SK-MEL-5 (cell line): ENCODE data around the gene MTHFD2. TPM values are rescaled to one million over a fixed set of nuclear protein-coding genes. Genes with fewer than 3 reads are reported as not detected.
"Not testable (repeated sequence)": the region's sequence is repeated elsewhere in the genome, so short reads cannot be mapped to it uniquely, and the experiment has no call there.

Experiments used
- DNase-seq: peaks from one replicate; pipeline ENCODE4 v3.0.0-alpha.2; 2016; ENCODE audit warnings: low read depth, low spot score
- in situ Hi-C: cut with HindIII; loops from 2 replicates; pipeline ENCODE4 v1.10.0; 2016; ENCODE audit warnings: low sequenced_read_pairs, high pct_unique_total_duplicates, low pct_unique_long_range_greater_than_20kb
- polyA plus RNA-seq, 2 experiments: library from polyadenylated mRNA; depleted of rRNA; stranded (reverse); fragments of >200 nt; gene quantifications; 2 replicates each; pipeline ENCODE4 v1.2.3, GENCODE V29; 2015
- total RNA-seq: library from RNA; depleted of rRNA; stranded (reverse); fragments of >200 nt; shearing (Covaris generic); gene quantifications from 2 replicates; pipeline ENCODE4 v1.2.3, GENCODE V29; 2014; rRNA removed

MTHFD2 gene
- 319 and 361 TPM in 2 replicates for total RNA-seq
- 242 and 338 TPM in 2 replicates for polyA plus RNA-seq (2015; cell fraction: cytosol; rRNA removed)
- 145 and 167 TPM in 2 replicates for polyA plus RNA-seq (2015; cell fraction: nucleus; rRNA removed)

- in situ Hi-C loops: no loop called here
Measured at GRCh38 chr2:74198461-74199274, at the start of gene MTHFD2. MTHFD2 (plus strand) TSS chr2:74198615; CDS start chr2:74198642, 27 bp downstream.

GRCh38 chr2:74149247-74149525, 49.2 kb upstream of the MTHFD2 start:
- DNase-seq: no peak
- in situ Hi-C loops: no loop called here

More at GRCh38 chr2:74198461-74199274, at the start of gene MTHFD2:
- peak; percentile 100 for DNase-seq

GRCh38 chr2:74149570-74150319, 48.7 kb upstream of the MTHFD2 start:
- in situ Hi-C loops: no loop called here
- DNase-seq: no peak

- no peak for DNase-seq
- in situ Hi-C loops: no loop called here
Measured at GRCh38 chr2:74152954-74153353, 45.5 kb upstream of the MTHFD2 start.

- no peak for DNase-seq
- in situ Hi-C loops: no loop called here
Measured at GRCh38 chr2:74155830-74156229, 42.6 kb upstream of the MTHFD2 start.

GRCh38 chr2:74162951-74163350, 35.5 kb upstream of the MTHFD2 start:
- in situ Hi-C loops: no loop called here
- no peak for DNase-seq

- in situ Hi-C loops: no loop called here
- no peak for DNase-seq
Measured at GRCh38 chr2:74164761-74165160, 33.7 kb upstream of the MTHFD2 start.

- in situ Hi-C loops: no loop called here
- DNase-seq: no peak
Measured at GRCh38 chr2:74168739-74169138, 29.7 kb upstream of the MTHFD2 start.

- in situ Hi-C loops: no loop called here
- no peak for DNase-seq
Measured at GRCh38 chr2:74174909-74175308, 23.5 kb upstream of the MTHFD2 start.

- in situ Hi-C loops: no loop called here
- no peak for DNase-seq
Measured at GRCh38 chr2:74177696-74178095, 20.7 kb upstream of the MTHFD2 start.

GRCh38 chr2:74178211-74179062, 20.0 kb upstream of the MTHFD2 start, which contains the start of gene MOB1A:
MOB1A (minus strand) TSS chr2:74178879; CDS start chr2:74178674, 205 bp downstream.
- in situ Hi-C loops: no loop called here
- DNase-seq: peak; percentile 99

- in situ Hi-C loops: no loop called here
- DNase-seq: no peak
Measured at GRCh38 chr2:74179063-74179865, 19.2 kb upstream of the MTHFD2 start.

GRCh38 chr2:74181739-74182138, 16.7 kb upstream of the MTHFD2 start:
- no peak for DNase-seq
- in situ Hi-C loops: no loop called here

GRCh38 chr2:74183878-74184277, 14.5 kb upstream of the MTHFD2 start:
- no peak for DNase-seq
- in situ Hi-C loops: no loop called here

GRCh38 chr2:74186038-74186437, 12.4 kb upstream of the MTHFD2 start:
- in situ Hi-C loops: no loop called here
- no peak for DNase-seq

GRCh38 chr2:74186706-74187105, 11.7 kb upstream of the MTHFD2 start:
- in situ Hi-C loops, DNase-seq: not testable (repeated sequence)

GRCh38 chr2:74188018-74188601, 10.3 kb upstream of the MTHFD2 start:
- in situ Hi-C loops: no loop called here
- no peak for DNase-seq
